Suppressor macrophage treated with lipopolysaccharide for 4 hours (primary cell): ENCODE measurements around the gene RAB3IL1.
"Not testable (repeated sequence)": the region's sequence is repeated elsewhere in the genome, so short reads cannot be mapped to it uniquely, and the experiment has no call there.

Source experiments
- DNase-seq: peaks from one replicate; pipeline ENCODE4 v3.0.0-alpha.2; 2020

RAB3IL1 gene

DNA sequence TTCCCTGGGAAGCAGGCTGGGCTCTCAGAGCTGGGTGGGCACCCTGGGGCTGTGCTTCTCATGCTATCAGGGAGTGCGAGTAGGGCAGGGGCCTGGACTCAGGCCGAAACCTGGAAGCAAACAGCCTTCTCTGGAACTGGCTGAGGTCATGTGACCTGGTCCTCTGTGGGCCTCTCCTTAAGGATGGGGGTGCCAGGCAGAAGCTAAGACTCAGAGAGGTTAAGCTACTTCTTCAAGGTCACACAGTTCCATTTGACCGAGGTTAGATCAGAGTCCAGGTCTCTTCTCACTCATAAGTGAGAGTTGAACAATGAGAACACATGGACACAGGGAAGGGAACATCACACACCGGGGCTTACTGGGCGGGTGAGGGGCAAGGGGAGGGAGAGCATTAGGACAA lies 33.4 kb downstream of the RAB3IL1 start:
- DNase-seq = no peak

DNA sequence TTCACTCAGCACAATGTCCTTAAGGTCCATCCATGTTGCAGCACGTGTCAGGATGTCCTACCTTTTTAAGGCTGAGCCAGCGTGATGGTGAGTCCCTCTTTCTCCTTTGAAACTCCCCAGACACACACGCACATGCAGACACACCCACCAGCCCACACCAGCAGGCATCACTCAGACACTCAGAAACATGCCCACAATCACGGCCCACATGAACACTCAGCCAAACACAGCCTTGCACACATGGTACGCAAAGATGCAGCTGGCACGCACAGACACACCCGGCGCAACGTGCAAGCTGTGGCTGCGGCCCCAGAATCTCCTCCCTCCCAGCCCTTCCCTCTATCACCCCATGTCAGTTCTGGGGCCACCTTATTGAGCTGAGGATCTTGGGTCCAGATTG lies 34.0 kb downstream of the RAB3IL1 start:
- DNase-seq = no peak

GRCh38 chr11:61882879-61883278 lies 34.5 kb downstream of the RAB3IL1 start:
- DNase-seq = no peak

DNA sequence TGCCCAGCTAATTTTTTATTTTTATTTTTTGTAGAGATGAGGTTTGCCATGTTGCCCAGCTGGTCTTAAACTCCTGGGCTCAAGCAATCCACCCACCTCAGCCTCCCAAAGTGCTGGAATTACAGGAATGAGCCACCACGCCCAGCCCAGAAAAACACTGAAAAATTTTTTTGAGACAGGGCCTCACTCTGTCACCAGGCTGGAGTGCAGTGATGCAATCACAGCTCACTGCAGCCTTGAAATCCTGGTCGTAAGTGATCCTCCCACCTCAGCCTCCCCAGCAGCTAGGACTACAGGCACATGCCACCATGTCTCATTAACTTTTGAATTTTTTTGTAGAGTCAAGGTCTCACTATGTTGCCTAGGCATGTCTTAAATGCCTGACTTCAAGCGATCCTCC lies 35.1 kb downstream of the RAB3IL1 start:
- DNase-seq = not testable (repeated sequence)

- DNase-seq = no peak
Measured at GRCh38 chr11:61881397-61881796, 36.0 kb downstream of the RAB3IL1 start.

- no peak for DNase-seq
Measured at GRCh38 chr11:61880454-61880853, 36.9 kb downstream of the RAB3IL1 start.

- no peak for DNase-seq
Measured at GRCh38 chr11:61880031-61880430, 37.3 kb downstream of the RAB3IL1 start.

- DNase-seq = no peak
Measured at GRCh38 chr11:61879152-61879551, 38.2 kb downstream of the RAB3IL1 start.

GRCh38 chr11:61875698-61876097 lies 41.7 kb downstream of the RAB3IL1 start:
- no peak for DNase-seq

DNA sequence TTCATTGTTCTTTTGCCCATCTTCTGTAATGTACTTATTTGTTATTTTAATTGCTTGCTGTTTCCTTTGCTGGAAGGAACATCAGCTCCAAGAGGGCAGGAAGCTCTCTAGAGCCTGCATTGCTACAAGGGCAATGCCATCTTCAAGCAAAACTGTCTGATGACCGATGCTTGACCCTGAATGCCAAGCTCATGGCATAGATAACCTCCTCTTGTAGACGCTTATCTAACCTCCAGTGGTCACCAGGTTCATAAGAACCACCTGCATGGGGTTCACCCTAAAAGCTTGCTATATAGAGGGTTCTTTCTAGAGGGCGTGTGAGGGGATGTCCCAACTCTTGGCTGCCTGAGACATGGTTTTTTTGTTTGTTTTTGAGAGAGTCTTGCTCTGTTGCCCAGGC lies 42.5 kb downstream of the RAB3IL1 start:
- no peak for DNase-seq

DNA sequence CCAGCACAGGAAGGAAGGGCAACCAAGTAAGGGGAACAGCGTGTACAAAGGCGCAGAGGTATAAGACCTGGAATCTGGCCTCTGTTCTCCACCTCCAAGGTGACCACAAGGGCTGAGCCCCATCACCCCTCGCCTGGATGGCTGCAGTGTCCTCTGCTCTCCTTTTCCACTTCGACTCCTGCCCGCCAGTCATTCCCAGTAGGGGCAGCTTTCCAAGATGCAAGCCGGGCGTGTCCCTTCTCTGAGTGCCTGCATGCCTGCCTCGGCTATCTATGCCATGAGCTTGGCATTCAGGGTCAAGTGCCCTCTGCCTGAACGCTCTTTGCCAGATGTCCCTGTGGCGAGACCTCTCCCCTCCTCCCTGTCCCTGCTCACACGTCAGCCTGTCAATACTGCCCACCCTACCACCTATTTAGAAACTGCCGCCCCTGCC lies 43.0 kb downstream of the RAB3IL1 start:
- no peak for DNase-seq

- no peak for DNase-seq
Measured at GRCh38 chr11:61873588-61874376, 43.6 kb downstream of the RAB3IL1 start.

DNA sequence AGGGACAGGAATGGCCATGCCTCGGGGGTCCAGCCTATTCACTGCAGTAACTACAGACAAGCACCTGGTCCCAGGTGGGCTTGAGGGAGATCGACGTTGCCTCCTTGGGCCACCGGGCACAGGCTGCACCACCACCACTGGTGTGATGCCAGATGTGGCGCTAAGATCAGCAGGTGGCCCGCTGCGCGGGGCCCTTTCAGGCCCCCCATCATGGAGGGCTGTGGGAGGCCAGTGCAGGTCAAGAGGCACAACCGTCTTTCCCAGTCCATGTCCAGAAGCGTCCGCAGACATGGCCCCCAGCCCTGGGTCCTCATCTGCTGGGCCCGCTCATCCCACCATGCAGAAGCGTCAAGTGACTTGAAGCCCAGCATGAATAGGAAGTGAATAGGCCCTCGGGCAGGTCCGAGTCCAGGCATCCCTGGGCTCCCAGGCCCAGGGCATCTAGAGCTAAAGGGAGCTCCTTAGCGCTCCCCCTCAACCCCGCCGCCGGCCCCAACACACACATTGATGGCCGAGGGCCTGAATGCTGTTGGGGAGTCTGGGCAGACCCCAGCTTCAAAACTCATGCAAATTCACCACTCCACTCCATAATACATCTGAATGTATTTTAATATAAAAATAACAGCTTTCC lies 44.3 kb downstream of the RAB3IL1 start:
- DNase-seq = no peak

- DNase-seq = peak; percentile 81
Measured at GRCh38 chr11:61871158-61871597, 46.2 kb downstream of the RAB3IL1 start.

DNA sequence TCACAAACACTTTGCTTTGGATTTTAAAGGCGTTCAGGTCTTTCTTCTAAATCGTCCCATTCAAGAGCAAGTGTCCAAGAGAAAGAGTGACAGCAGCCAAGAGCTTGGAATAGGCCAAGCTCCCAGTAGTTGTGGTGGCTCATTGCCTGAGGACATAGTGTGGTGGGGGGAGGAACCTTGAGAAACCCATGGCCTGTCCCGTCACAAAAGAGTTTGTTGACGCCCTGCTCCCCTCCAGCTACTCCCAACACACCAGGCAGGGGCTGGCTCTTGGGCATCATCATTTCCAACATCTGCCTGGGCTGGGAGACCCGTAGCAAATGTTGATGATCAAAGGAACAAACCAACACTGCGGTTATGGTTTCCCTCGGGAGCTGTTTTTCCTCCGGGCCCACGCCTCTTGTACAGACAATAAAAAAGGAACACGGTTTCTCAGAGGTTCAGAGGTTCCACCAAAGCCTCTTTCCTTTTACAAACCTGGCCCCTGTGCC lies 46.8 kb downstream of the RAB3IL1 start:
- no peak for DNase-seq

DNA sequence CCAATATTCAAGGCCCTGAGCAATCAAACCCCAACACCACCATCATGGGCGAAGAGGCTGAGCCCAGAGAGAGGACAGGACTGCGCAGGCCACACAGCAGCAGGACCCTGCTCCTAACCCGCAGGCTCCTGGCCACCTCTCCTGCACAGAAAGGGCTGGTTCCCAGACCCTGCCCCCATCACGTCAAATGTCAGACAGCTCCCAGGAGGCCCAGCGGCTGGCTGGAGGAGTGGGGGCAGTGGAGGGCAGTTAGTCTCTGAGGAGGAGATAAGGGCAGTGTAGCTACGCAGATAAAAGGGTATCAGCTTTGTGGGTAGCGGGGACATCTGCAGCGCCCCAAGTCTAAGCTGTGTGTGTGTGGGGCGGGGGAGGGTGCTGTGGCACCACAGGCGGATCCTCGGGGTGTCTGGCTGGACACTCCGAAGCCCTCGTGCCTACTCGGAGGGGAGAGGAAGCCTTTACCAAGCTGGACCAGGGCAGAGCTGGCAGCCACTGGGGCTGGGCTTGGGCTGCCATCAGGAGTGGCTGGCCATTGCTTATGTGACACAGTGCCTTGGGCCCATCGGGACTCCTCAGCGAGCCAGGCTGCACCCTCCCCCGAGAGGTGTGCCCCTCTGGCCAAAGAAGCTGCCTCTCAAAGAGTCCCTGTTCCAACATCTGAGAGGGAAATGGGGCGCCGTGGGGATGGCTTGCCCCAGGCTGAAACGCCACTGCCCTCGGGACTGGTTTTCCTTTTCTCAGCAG lies 47.5 kb downstream of the RAB3IL1 start:
- no peak for DNase-seq

- DNase-seq = no peak
Measured at GRCh38 chr11:61869429-61869707, 48.0 kb downstream of the RAB3IL1 start.

- no peak for DNase-seq
Measured at GRCh38 chr11:61868571-61869428, 48.6 kb downstream of the RAB3IL1 start.

- DNase-seq = no peak
Measured at GRCh38 chr11:61866958-61867343, 50.4 kb downstream of the RAB3IL1 start.

DNA sequence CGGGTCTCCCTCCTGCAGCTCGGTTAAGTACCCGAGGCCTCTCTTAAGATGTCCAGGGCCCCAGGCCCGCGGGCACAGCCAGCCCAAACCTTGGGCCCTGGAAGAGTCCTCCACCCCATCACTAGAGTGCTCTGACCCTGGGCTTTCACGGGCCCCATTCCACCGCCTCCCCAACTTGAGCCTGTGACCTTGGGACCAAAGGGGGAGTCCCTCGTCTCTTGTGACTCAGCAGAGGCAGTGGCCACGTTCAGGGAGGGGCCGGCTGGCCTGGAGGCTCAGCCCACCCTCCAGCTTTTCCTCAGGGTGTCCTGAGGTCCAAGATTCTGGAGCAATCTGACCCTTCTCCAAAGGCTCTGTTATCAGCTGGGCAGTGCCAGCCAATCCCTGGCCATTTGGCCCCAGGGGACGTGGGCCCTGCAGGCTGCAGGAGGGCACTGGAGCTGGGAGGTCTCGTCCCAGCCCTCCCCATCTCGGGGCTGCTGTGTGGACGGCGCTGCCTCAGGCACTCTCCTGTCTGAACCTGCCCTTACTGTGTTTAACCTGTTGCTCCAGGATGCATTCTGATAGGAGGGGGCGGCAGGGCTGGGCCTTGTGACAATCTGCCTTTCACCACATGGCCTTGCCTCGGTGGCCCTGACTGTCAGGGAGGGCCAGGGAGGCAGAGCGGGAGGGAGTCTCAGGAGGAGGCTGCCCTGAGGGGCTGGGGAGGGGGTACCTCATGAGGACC lies 51.0 kb downstream of the RAB3IL1 start:
- DNase-seq = no peak

DNA sequence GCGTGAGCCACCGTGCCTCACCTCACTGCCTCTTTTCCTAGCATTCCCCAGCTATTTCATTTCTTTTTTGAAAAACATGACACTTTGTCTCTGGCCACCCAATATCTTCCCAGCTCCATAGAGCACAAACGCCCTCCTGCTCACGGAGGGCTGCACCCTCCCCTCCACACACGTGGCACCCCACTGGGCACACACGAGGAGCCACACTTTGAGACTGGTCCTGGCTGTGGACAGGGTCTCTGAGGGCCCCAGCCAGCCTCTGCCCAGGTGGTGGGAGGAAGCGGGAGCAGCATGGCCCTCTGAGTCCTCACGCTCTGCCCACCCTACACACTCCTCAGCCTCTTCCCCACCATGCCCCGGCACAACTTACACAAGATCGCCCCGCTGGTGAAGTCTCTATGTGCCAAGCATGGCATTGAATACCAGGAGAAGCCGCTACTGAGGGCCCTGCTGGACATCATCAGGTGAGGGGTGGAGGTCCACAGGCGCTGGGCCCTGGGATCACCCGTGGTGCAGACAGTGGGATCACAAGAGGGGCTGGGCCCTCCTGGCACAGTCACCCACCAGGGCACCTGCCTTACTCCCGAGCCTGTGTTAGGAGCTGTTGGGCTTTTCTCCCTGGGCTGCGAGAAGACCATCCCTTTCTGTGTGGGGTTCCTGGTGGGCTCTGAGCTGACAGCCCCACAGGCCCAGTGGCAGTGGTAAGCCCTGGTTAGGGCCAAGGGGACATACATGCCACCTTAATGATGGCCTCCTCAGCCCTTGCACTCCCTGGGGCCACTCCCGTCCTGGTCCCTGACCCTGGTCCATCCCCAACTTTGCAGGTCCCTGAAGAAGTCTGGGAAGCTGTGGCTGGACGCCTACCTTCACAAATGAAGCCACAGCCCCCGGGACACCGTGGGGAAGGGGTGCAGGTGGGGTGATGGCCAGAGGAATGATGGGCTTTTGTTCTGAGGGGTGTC lies 52.3 kb downstream of the RAB3IL1 start:
- no peak for DNase-seq
